ENCODE data around the gene TNNI3.

The TNNI3 gene

DNA sequence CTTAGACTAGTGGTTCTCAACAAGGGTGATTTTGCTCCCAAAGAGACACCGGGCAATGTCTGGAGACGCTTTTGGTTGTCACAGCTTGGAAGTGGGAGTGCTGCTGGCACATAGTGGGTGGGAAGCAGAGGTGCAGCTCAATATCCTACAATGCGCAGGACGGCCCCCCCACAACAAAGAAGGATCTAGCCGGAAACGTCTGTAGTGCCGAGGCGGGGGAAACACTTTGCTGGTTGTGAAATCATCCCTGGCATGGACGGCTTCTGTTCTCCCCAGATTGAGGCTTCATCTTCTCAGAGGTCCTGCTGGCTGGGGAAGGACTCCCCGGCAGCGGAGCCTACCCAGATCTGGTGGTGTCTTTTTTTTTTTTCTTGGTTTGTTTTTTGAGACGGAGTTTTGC is 35.9 kb upstream of the TNNI3 start:
- no peak overlapping the region for H3K27ac ChIP-seq
- TF ChIP-seq ZFX (IDR thresholded peaks at IDR 0.05): no peak
- TF ChIP-seq, protein P1, sequence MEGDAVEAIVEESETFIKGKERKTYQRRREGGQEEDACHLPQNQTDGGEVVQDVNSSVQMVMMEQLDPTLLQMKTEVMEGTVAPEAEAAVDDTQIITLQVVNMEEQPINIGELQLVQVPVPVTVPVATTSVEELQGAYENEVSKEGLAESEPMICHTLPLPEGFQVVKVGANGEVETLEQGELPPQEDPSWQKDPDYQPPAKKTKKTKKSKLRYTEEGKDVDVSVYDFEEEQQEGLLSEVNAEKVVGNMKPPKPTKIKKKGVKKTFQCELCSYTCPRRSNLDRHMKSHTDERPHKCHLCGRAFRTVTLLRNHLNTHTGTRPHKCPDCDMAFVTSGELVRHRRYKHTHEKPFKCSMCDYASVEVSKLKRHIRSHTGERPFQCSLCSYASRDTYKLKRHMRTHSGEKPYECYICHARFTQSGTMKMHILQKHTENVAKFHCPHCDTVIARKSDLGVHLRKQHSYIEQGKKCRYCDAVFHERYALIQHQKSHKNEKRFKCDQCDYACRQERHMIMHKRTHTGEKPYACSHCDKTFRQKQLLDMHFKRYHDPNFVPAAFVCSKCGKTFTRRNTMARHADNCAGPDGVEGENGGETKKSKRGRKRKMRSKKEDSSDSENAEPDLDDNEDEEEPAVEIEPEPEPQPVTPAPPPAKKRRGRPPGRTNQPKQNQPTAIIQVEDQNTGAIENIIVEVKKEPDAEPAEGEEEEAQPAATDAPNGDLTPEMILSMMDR (conservative IDR thresholded peaks at IDR 0.05): no peak

DNA sequence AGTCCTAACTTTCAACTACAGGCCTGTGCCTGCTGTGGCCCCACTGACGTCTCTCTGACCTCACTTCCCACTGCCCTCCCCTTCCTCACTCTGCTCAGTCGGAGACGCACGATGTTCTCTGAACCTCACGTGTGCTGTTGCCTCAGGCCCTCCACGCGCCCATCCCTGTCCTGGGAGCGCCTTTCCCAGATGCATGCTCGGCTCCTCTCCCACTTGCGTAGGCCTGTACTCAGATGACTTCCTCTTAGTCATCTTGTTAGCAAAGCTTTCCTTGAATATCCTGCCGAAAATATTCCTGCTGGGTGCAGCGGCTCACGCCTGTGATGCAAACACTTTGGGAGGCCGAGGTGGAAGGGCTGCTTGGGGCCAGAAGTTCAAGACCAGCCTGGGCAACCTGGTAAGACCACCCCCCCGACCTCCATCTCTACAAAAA is 31.9 kb upstream of the TNNI3 start:
- no peak for TF ChIP-seq ZFX (IDR thresholded peaks at IDR 0.05)
- TF ChIP-seq, protein P1 (conservative IDR thresholded peaks at IDR 0.05): no peak
- H3K27ac ChIP-seq: no peak overlapping the region

DNA sequence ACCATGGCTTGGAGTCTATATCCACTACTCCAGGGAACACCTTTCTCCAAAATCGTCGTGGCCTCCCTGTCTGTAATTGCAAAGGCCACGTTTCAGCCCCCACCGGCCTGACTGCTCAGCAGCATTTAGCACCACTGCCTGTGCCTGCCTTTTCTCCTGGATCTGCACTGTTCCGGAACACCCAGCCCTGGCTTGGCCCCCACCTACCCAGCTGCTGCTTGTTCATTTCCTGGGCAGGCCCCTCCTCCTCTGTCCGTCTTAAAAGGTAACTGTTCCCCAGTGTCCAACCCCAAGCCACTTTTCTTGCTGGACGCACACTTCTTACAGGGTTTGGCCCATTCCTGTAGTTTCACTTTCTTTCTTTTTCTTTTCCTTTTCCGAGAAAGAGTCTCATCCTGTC is 31.1 kb upstream of the TNNI3 start:
- no peak for TF ChIP-seq ZFX (IDR thresholded peaks at IDR 0.05)
- TF ChIP-seq, protein P1 (conservative IDR thresholded peaks at IDR 0.05): no peak
- H3K27ac ChIP-seq: no peak overlapping the region

DNA sequence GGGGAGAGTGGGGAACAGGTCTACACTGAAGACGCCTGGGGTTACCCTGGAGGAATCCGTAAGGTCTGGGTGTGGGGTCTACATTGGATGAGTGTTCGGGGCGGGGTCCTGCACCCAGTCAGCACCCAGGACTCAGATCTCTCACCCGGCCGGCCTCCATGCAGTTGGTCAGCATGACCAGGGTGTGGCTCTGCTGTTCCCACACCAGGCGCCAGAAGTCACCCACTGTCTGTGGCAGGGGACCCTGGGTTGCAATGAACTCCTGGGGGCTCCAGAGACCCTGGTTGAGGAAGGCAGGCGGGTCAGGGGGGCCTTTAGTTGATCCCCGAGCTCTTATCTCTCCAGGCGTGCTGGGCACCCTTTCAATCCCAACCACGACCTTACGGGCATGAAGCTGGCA is 28.5 kb upstream of the TNNI3 start:
- H3K27ac ChIP-seq: no peak overlapping the region
- TF ChIP-seq, protein P1 (conservative IDR thresholded peaks at IDR 0.05): no peak
- TF ChIP-seq ZFX (IDR thresholded peaks at IDR 0.05): no peak

DNA sequence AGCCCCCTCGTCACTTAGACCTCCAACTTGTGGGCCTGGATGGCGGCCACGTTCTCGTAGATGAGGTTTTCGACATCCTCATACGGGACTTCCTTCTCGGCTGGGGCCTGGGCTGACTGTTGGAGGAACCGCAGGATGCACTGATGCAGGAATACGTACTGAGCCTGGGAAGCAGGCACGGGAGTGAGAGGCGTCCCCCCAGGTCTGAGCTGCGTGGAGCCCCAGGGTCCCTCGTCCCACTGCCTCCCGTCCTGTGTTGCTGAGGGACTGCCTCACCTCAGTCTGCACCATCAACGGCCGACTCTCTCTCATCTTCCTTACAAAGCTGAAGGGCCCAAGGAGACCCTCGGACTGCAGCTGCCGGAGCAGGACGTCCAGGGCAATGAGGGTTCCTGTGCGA is 24.2 kb upstream of the TNNI3 start:
- H3K27ac ChIP-seq: no peak overlapping the region
- TF ChIP-seq ZFX (IDR thresholded peaks at IDR 0.05): no peak
- TF ChIP-seq, protein P1 (conservative IDR thresholded peaks at IDR 0.05): no peak

DNA sequence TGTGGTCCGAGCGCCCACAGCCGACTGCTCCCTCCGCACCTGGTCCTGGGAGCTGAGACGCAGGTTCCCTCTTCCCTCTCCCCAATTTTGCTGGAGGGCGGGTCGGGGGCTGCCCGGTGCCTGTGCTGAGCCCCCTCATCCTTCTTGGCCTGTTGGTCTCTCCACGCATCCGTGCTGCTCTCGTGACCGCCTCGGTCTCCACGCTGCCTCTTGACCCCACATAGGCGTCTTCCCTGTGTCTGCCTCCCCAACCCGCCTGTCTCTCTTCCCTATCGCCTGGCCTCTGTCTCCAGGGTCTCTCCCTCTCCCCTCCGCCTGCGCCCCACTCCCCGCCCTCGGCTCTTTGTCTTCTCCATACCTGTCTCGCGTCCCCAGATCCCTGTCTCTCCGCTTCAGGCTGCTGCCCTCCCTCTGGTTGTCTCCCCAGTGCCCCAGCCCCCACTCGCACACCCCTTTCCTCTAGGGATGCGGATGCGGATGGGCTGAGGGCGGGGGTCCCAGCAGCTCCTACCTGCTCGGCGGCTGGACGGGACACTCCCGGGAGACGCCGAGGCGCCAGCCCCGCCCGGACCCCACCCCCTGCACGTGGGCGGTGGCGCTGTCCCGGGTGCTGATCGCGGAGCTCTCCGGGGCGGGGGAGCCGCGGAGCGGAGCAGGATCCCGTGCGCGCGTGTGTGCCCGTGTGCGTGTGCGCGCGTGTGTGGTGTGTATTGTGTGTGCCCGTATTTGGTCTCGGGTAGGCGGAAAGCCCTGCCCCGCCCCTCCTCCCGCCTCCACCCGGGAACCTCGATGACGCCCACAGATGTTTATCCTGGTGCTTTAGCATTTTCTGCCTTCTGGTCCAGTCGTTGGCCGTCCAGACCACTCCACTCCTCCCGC is 22.3 kb upstream of the TNNI3 start, which contains the start of gene SYT5:
TSS of gene SYT5 (minus strand) at position 684 of the 879 bp plus-strand sequence. CDS start 1,248 bp downstream, outside the sequence.
- H3K27ac ChIP-seq: no peak within 1 kb of the TSS
- TF ChIP-seq, protein P1 (conservative IDR thresholded peaks at IDR 0.05): no peak
- TF ChIP-seq ZFX (IDR thresholded peaks at IDR 0.05): no peak

DNA sequence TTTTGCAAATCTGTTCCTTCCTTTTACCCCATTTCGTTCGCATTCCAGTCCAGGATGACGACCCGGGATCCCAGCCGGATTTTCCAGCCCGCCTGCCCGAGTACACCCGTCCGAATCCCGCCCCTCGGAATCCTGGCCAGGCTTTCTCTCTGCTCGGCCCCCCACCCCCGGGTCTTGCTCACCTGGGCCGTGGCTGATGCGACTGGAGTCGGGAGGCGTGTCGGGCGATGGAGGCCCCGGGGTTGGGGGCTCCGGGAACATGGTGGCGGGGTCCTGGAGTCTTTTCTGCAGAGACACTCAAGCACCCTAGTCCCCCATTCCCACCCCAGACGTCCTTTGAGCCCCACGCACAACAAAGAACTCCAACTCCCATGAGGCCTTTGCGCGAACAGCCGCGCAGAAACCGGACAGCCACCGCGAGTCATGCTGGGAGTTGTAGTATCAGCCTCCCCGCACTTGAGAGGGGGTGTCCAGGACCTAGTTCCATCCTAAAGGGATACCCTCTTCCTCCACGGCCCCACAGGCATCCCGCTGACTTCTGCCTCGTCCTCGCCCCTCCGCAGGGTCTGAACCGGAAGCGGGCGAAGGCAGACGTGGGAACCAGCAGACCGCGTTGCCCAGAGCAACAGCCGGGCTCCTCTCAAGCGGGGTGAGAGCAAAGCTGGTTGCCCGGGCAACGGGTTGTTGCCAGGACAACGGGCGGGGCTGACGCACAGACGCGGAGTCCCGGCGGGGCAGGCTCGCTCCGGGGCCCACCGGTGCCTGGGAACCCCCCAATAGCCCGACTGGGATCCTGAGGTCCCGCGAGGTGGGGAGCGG is 21.5 kb upstream of the TNNI3 start:
- TF ChIP-seq, protein P1 (conservative IDR thresholded peaks at IDR 0.05): no peak
- TF ChIP-seq ZFX (IDR thresholded peaks at IDR 0.05): no peak
- no peak overlapping the region for H3K27ac ChIP-seq

Measured in C4-2B (cell line).